Suprapubic skin (tissue), 4 donors: ENCODE data around the gene SLC25A29. TPM values are rescaled to one million over a fixed set of nuclear protein-coding genes. Genes with fewer than 3 reads are reported as not detected.
"Not testable (repeated sequence)": the region's sequence is repeated elsewhere in the genome, so short reads cannot be mapped to it uniquely, and the experiment has no call there.

Source experiments
- DNase-seq, 2 donors: peaks; one replicate each; pipeline ENCODE4 v3.0.0-alpha.2; 2019; ENCODE audit warnings: low spot score in 2 of 2
- H3K27ac ChIP-seq: fragments of 200-600 bp; sonication (generic); one replicate; pipeline ENCODE4 v1.5.1; 2019
- H3K27me3 ChIP-seq: fragments of 200-600 bp; sonication (generic); one replicate; pipeline ENCODE4 v1.5.1; 2019
- H3K36me3 ChIP-seq: fragments of 200-600 bp; sonication (generic); one replicate; pipeline ENCODE4 v1.5.1; 2019
- H3K4me1 ChIP-seq: fragments of 200-600 bp; sonication (generic); one replicate; pipeline ENCODE4 v1.5.1; 2019
- H3K4me3 ChIP-seq: fragments of 200-600 bp; sonication (generic); one replicate; pipeline ENCODE4 v1.5.1; 2019; ENCODE audit warnings: mild to moderate bottlenecking
- H3K9me3 ChIP-seq: fragments of 200-600 bp; sonication (generic); one replicate; pipeline ENCODE4 v1.5.1; 2019
- CTCF ChIP-seq, 2 donors: fragments of 200-600 bp in 1 of 2; fragments of 450-650 bp in 1 of 2; sonication (generic) in 1 of 2; IDR thresholded peaks; one replicate each; pipeline ENCODE4 v1.5.1; 2016 to 2019; ENCODE audit warnings: antibody characterized with exemption in 2 of 2, mild to moderate bottlenecking in 1 of 2, moderate library complexity in 1 of 2
- EP300 ChIP-seq: sonication (generic); formaldehyde crosslinking; IDR thresholded peaks from one replicate; pipeline ENCODE4 v1.6.1; 2017; ENCODE audit warnings: antibody characterized with exemption
- POLR2A ChIP-seq, 2 donors: fragments of 450-650 bp; IDR thresholded peaks; one replicate each; pipeline ENCODE4 v1.6.1; 2017; ENCODE audit warnings: antibody characterized with exemption in 2 of 2, mild to moderate bottlenecking in 2 of 2, moderate library complexity in 2 of 2
- POLR2AphosphoS5 ChIP-seq, 3 donors: sonication (generic); formaldehyde crosslinking; IDR thresholded peaks; one replicate each; pipeline ENCODE4 v1.6.1; 2017; ENCODE audit warnings: antibody characterized with exemption in 3 of 3
- WGBS: methylation state at CpG from one replicate; pipeline ENCODE4 v1.1.5; 2018; 5-methylcytosine and 5-hydroxymethylcytosine counted together
- total RNA-seq, 4 donors: library from RNA; depleted of rRNA; stranded (reverse); fragments of >200 nt; gene quantifications; one replicate each; pipeline ENCODE4 v1.1.0, GENCODE V29; 2016

SLC25A29 gene
- total RNA-seq, 4 donors from 2014 or later = 88.1 to 254 (median 120) TPM

DNA sequence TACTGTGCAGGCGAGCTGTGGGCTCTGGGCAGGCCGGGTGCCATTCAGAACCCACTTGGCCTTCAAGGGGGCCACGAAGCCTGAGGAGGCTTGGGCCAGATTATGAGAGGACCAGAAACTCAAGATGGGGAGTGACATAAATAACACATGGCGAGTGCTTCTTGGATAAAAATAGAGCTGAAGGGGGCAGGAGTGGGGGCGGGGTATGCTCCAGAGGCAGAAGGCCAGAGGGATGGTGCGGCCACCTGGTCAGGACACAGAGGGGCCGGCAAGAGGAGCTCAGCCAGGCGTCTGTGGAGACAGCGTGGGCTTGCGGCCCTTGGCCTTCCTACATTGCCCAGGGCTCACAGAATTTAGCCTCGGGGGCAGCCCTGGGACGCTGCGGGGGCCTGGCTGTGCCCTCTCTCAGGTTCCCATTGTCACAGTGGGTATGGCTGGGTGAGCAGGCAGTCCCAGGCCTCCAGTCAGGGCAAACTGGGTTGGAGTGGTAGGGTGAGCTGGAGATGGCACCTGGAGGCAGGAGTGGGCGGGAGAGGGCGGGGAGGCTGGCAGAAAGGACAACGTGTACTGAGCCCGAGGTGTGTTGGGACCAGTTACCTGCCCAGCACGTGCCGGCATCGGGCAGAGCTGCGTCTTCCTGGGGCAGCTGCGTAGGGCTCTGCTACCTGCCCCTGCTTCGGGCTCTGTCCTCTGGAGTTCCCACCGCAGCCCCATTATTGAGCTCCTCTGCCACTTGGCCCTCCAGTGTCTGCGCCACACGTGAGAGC is 7.4 kb upstream of the SLC25A29 start:
- Histone ChIP-seq H3K4me3 (no peak overlapping the region), H3K27ac (peak overlapping the region; percentile 69), H3K4me1 (peaks cover 37% of the 10 kb centered on the region), H3K9me3 (no peaks in the 10 kb centered on the region), H3K27me3 (no peaks in the 10 kb centered on the region), H3K36me3 (no peaks in the 10 kb centered on the region)
- 71% methylated on average over 22 of the region's 26 CpGs for WGBS
- DNase-seq = no peak
- TF ChIP-seq POLR2A (IDR thresholded peaks at IDR 0.05) = no peak
- no peak for TF ChIP-seq EP300
- peak in 1 of 3 donors; percentile 56 for TF ChIP-seq POLR2AphosphoS5 (IDR thresholded peaks at IDR 0.05)

GRCh38 chr14:100312877-100313400 is 6.7 kb upstream of the SLC25A29 start:
- H3K4me3 ChIP-seq = no peak overlapping the region
- no peaks in the 10 kb centered on the region for H3K27me3 ChIP-seq
- H3K27ac ChIP-seq = no peak overlapping the region
- peaks cover 39% of the 10 kb centered on the region for H3K4me1 ChIP-seq
- no peaks in the 10 kb centered on the region for H3K9me3 ChIP-seq
- no peaks in the 10 kb centered on the region for H3K36me3 ChIP-seq
- 51% methylated on average over 8 of the region's 10 CpGs for WGBS
- no peak for DNase-seq
- no peak for TF ChIP-seq POLR2AphosphoS5 (IDR thresholded peaks at IDR 0.05)
- no peak for TF ChIP-seq POLR2A (IDR thresholded peaks at IDR 0.05)
- no peak for TF ChIP-seq EP300
- TF ChIP-seq CTCF (IDR thresholded peaks at IDR 0.05) = no peak

DNA sequence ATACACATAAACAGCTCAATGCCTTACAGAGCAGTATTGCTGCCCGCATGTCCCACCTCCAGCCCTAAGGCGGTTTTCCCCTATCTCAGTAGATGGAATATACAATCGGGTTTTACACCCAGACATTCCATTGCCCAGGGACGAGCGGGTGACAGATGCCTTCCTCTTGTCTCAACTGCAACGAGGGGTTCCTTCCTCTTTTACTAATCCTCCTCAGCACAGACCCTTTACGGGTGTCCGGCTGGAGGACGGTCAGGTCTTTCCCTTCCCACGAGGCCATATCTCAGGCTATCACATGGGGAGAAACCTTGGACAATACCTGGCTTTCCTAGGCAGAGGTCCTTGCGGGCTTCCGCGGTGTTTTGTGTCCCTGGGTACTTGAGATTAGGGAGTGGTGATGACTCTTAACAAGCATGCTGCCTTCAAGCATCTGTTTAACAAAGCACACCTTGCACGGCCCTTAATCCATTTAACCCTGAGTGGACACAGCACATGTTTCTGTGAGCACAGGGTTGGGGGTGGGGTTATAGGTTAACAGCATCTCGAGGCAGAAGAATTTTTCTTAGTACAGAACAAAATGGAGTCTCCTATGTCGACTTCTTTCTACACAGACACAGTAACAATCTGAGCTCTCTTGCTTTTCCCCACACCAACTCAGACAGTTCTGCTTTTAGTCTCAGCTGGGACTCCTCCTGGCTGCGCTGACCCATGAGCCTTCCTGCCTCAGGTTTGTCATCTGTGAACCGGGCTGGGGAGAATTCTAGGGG is 6.0 kb upstream of the SLC25A29 start:
- H3K27ac ChIP-seq, H3K27me3 ChIP-seq, H3K36me3 ChIP-seq, H3K9me3 ChIP-seq, H3K4me3 ChIP-seq, DNase-seq: not testable (repeated sequence)
- WGBS = 49% methylated on average over 18 of the region's 18 CpGs
- H3K4me1 ChIP-seq = peaks cover 45% of the 10 kb centered on the region

GRCh38 chr14:100309028-100309737 is 2.9 kb upstream of the SLC25A29 start:
- no peaks in the 10 kb centered on the region for H3K36me3 ChIP-seq
- H3K4me3 ChIP-seq = no peak overlapping the region
- H3K9me3 ChIP-seq = no peaks in the 10 kb centered on the region
- H3K27ac ChIP-seq = peak overlapping the region; percentile 29
- TF ChIP-seq POLR2A (IDR thresholded peaks at IDR 0.05) = no peak
- TF ChIP-seq CTCF (IDR thresholded peaks at IDR 0.05) = no peak
- TF ChIP-seq EP300 = no peak
- TF ChIP-seq POLR2AphosphoS5 (IDR thresholded peaks at IDR 0.05) = no peak
- DNase-seq = no peak
- 69% methylated on average over 6 of the region's 8 CpGs for WGBS
- H3K4me1 ChIP-seq = peaks cover 53% of the 10 kb centered on the region
- no peaks in the 10 kb centered on the region for H3K27me3 ChIP-seq

GRCh38 chr14:100308427-100308792 is 2.2 kb upstream of the SLC25A29 start:
- 83% methylated on average over 6 of the region's 6 CpGs for WGBS
- not testable (repeated sequence) for H3K4me3 ChIP-seq, DNase-seq, H3K27ac ChIP-seq, H3K27me3 ChIP-seq, H3K9me3 ChIP-seq, H3K36me3 ChIP-seq
- H3K4me1 ChIP-seq = peaks cover 53% of the 10 kb centered on the region

DNA sequence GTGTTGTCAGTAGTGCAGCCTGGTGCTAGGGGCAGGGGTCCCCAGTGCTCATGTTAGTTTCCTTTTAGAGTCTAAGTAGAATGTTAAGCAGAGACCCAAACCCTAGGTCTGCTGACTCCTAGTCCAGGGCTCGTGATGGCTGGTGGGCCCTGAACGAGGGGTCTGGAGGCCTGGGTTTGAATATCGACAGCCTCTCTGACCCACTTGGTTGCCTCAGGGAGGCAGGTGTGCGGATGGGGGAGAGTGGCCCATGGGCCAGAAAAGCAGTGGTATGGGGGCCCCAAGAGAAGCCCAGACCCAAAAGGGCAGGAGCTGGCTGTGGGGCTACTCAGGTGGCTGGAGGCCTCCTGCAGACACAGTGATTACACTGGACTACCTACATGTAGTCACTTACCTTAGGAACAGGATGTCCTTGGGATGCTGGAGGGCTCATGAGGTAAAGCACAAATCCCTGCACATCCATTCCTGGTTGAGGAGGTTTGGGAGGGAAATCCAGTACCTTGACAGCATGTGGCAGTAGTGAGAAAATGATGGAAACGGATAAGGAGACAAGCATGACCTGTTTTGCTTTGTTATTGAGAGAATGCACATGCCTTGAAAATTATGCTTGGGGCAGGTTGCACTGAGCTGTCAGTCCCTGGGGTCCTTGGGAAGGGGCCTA is 1.7 kb upstream of the SLC25A29 start:
- TF ChIP-seq POLR2AphosphoS5 (IDR thresholded peaks at IDR 0.05) (no peak), EP300 (no peak), POLR2A (IDR thresholded peaks at IDR 0.05) (no peak), CTCF (IDR thresholded peaks at IDR 0.05) (no peak)
- no peaks in the 10 kb centered on the region for H3K27me3 ChIP-seq
- H3K4me3 ChIP-seq = peak overlapping the region; percentile 94
- H3K27ac ChIP-seq = peak overlapping the region; percentile 89
- WGBS = 85% methylated on average over 5 of the region's 5 CpGs
- H3K9me3 ChIP-seq = no peaks in the 10 kb centered on the region
- H3K4me1 ChIP-seq = peaks cover 53% of the 10 kb centered on the region
- H3K36me3 ChIP-seq = no peaks in the 10 kb centered on the region
- no peak for DNase-seq
